ENCODE results near the gene SKP1. TPM values are rescaled to one million over a fixed set of nuclear protein-coding genes. Genes with fewer than 3 reads are reported as not detected.

SKP1 gene
- total RNA-seq (2013) = 187 TPM
- polyA plus RNA-seq (100 to 1,000 TPM; 182 to 787 (median 735) TPM), polyA minus RNA-seq (37.4 and 62.9 TPM in 2 replicates), total RNA-seq (18.2 to 73.5 (median 34.6) reads per million in 11 experiments)

DNA sequence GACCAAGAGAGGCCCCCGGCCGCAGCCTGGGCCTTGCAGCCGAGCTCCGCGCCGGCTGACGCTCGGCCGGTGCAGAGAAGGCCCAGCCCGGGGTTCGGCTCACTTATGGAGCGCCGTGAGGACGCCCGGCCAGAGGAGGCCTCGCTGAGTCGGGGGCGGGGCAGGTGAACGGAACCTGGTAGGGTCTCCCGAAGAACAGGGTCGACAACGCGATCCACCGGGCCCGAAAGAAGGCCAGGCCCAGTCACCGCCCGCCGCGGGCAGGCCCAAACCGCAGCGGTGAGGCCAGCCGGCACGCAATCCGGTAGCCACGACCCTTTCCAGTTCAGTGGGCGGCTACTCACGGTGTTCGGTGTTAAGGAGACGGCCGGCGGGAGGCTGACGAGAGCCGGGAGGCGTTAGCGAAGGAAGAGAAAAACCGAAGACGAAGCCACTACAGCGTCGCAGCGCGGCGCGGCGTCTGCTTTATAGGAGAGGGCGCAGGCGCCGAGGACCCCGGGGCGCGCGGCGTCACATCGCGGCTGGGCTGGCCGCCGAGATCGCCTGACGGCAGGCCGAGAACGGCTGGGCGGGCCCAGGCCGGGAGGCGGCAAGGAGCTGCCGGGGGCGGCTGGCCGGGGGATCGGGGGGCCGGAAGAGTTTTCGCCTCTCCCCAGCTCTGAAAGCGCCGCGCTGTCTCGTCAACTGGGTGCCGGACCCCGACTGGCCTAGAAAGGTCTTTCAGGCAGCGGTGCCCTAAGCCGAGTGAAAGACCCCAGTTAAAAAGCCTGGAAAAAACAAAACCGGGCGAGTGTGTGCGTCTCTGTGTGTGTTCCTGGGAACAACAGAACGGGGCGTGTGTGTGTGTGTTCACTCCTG, at the start of gene SKP1:
Gene SKP1 (minus strand): TSS at position 440 of the 858 bp plus-strand sequence. CDS start 2,928 bp downstream, outside the sequence.
- Mint-ChIP-seq H3K27me3 (ENCODE audit: low read depth in 3 of 3) (peaks cover 0 to 5% (median 2%) of the 10 kb centered on the region in 3 donors), H3K4me3 (peak within 1 kb of the TSS; percentile 98), H3K4me1 (peaks cover 24% of the 10 kb centered on the region), H3K27ac (peak within 1 kb of the TSS; percentile 93 to 98 (median 97)), H3K9me3 (no peaks in the 10 kb centered on the region), H3K36me3 (peaks cover 18 to 22% of the 10 kb centered on the region in 2 donors)
- peak within 1 kb of the TSS; percentile 85 for H2AFZ ChIP-seq (ENCODE audit: insufficient read depth, low read depth, low read length, poor library complexity, severe bottlenecking)
- under 1% methylated on average over 91 of the region's 92 CpGs for WGBS (ENCODE audit: insufficient coverage)
- peak within 1 kb of the TSS; percentile 79 for H3K4me2 ChIP-seq (replicated peaks; ENCODE audit: extremely low read depth, low read length, poor library complexity, severe bottlenecking)
- H3K9me3 ChIP-seq (replicated peaks in 1 of 2; ENCODE audit: control insufficient read depth in 1 of 2, insufficient read depth in 1 of 2, low read length in 2 of 2) = no peaks in the 10 kb centered on the region
- peak within 1 kb of the TSS; percentile 99 for H3K9ac ChIP-seq (ENCODE audit: insufficient read depth, low read length, poor library complexity, severe bottlenecking)
- peaks cover 49% of the 10 kb centered on the region for H4K20me1 ChIP-seq (ENCODE audit: insufficient read depth, low read length)
- H3K27me3 ChIP-seq (ENCODE audit: control insufficient read depth in 2 of 2, insufficient read depth in 2 of 2, low read length in 2 of 2) = no peaks in the 10 kb centered on the region
- TF ChIP-seq, protein P1, sequence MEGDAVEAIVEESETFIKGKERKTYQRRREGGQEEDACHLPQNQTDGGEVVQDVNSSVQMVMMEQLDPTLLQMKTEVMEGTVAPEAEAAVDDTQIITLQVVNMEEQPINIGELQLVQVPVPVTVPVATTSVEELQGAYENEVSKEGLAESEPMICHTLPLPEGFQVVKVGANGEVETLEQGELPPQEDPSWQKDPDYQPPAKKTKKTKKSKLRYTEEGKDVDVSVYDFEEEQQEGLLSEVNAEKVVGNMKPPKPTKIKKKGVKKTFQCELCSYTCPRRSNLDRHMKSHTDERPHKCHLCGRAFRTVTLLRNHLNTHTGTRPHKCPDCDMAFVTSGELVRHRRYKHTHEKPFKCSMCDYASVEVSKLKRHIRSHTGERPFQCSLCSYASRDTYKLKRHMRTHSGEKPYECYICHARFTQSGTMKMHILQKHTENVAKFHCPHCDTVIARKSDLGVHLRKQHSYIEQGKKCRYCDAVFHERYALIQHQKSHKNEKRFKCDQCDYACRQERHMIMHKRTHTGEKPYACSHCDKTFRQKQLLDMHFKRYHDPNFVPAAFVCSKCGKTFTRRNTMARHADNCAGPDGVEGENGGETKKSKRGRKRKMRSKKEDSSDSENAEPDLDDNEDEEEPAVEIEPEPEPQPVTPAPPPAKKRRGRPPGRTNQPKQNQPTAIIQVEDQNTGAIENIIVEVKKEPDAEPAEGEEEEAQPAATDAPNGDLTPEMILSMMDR (IDR thresholded peaks at IDR 0.05) = no peak
- intact Hi-C loops (cut with micrococcal nuclease) = loop anchor here in 1 of 2 donors (5.0 kb wide), 1 partner anchor 46 kb away; no protein-coding TSS in a partner anchor
- H3K27ac ChIP-seq (ENCODE audit: low read depth in 1 of 2, low read length in 2 of 2) = peak within 1 kb of the TSS; percentile 96 to 97
- H3K79me2 ChIP-seq (ENCODE audit: insufficient read depth, low read length) = peaks cover 54% of the 10 kb centered on the region
- H3K4me3 ChIP-seq (replicated peaks in 1 of 3; ENCODE audit: low read depth in 2 of 3, low read length in 3 of 3) = peak within 1 kb of the TSS; percentile 75 to 96 (median 94)
- peaks cover 13 to 21% of the 10 kb centered on the region in 2 donors for H3K36me3 ChIP-seq (replicated peaks in 1 of 2; ENCODE audit: control insufficient read depth in 1 of 2, insufficient read depth in 2 of 2, low read length in 2 of 2)
- DNase-seq = peak; percentile 79 to 85 (median 83)
- H3K4me1 ChIP-seq (ENCODE audit: control insufficient read depth in 1 of 2, insufficient read depth in 2 of 2, low read length in 2 of 2) = peaks cover 11 to 26% of the 10 kb centered on the region in 2 donors

DNA sequence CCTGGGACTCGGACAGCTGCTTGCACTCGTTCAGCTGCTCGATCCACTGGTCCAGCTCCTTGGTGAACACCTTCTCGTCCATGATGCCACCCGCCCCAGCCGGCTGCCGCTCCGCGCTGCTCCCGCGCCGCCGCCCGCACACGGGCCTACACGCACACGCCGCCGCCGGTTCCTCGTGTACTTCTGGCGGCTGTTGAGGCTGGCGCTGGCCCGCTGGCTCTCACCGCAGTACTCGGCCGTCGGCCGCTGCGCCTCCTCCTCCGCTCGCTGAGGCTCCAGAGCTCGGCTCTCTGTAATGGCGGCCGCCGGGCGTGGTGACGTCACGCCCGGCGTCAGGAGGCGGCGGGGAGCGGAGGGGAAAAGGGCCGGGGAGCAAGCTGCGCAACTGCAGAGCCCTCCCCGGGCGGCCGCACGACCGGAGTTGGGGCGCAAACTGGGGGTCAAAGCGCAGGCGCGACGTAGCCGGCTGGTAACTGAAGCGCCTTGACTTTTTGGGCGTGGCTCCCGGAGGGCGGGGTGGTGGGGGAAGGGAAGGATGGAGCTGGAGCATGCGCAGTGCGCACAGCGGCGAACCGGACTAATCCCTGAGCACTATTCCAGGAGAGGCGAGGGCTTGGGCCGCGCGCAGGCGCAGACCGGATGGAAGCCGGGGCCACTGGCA, 49.2 kb upstream of the SKP1 start, which contains the start of gene PPP2CA:
Gene PPP2CA (minus strand): TSS at position 294 of the 661 bp plus-strand sequence. CDS start 212 bp downstream, at position 82.
- Histone ChIP-seq H3K27ac (ENCODE audit: low read depth in 1 of 2, low read length in 2 of 2) (peak within 1 kb of the TSS; percentile 97 to 99), H3K27me3 (ENCODE audit: control insufficient read depth in 2 of 2, insufficient read depth in 2 of 2, low read length in 2 of 2) (no peaks in the 10 kb centered on the region), H3K79me2 (ENCODE audit: insufficient read depth, low read length) (peaks cover 59% of the 10 kb centered on the region), H2AFZ (ENCODE audit: insufficient read depth, low read depth, low read length, poor library complexity, severe bottlenecking) (peak within 1 kb of the TSS; percentile 97), H3K9me3 (replicated peaks in 1 of 2; ENCODE audit: control insufficient read depth in 1 of 2, insufficient read depth in 1 of 2, low read length in 2 of 2) (no peaks in the 10 kb centered on the region), H3K36me3 (replicated peaks in 1 of 2; ENCODE audit: control insufficient read depth in 1 of 2, insufficient read depth in 2 of 2, low read length in 2 of 2) (peaks cover 2 to 3% of the 10 kb centered on the region in 2 donors), H3K4me3 (replicated peaks in 1 of 3; ENCODE audit: low read depth in 2 of 3, low read length in 3 of 3) (peak within 1 kb of the TSS; percentile 84 to 96 (median 88)), H4K20me1 (ENCODE audit: insufficient read depth, low read length) (peaks cover 37% of the 10 kb centered on the region), H3K9ac (ENCODE audit: insufficient read depth, low read length, poor library complexity, severe bottlenecking) (peak within 1 kb of the TSS; percentile 100), H3K4me1 (ENCODE audit: control insufficient read depth in 1 of 2, insufficient read depth in 2 of 2, low read length in 2 of 2) (peaks cover 31 to 47% of the 10 kb centered on the region in 2 donors), H3K4me2 (replicated peaks; ENCODE audit: extremely low read depth, low read length, poor library complexity, severe bottlenecking) (peak within 1 kb of the TSS; percentile 89)
- Mint-ChIP-seq H3K9me3 (peaks cover 0 to 2% (median 0%) of the 10 kb centered on the region in 7 donors), H3K27ac (peak within 1 kb of the TSS; percentile 97 to 99 (median 99)), H3K4me3 (peak within 1 kb of the TSS; percentile 94 to 97), H3K27me3 (ENCODE audit: low read depth in 3 of 3) (no peaks in the 10 kb centered on the region), H3K36me3 (peaks cover 5 to 18% of the 10 kb centered on the region in 2 donors), H3K4me1 (peaks cover 32% of the 10 kb centered on the region)
- WGBS (ENCODE audit: insufficient coverage) = 0% methylated on average over 73 of the region's 73 CpGs
- intact Hi-C loops (cut with micrococcal nuclease) = loop anchor here (2.0 to 10.0 kb wide), 4 partner anchors 34 to 299 kb away; partner anchors contain the start of genes UBE2B (in 2 of the 2) and JADE2 (in 1 of the 2)
- TF ChIP-seq, protein P1 (IDR thresholded peaks at IDR 0.05) = no peak
- DNase-seq = peak; percentile 97 to 99 (median 99)

Measured in CD14-positive monocyte (primary cell).